GM19324 (cell line): ENCODE measurements around the gene INMT.
A peak's percentile ranks its signal among the peaks of the same experiment; 100 is the strongest.

Experiments
- ATAC-seq: cut with Tn5 transposase; IDR thresholded peaks from one replicate; pipeline ENCODE4 v1.9.1; 2021; ENCODE audit warnings: mild to moderate bottlenecking, moderate library complexity; ENCODE audit not compliant: unreplicated experiment, low FRiP score

INMT gene

DNA sequence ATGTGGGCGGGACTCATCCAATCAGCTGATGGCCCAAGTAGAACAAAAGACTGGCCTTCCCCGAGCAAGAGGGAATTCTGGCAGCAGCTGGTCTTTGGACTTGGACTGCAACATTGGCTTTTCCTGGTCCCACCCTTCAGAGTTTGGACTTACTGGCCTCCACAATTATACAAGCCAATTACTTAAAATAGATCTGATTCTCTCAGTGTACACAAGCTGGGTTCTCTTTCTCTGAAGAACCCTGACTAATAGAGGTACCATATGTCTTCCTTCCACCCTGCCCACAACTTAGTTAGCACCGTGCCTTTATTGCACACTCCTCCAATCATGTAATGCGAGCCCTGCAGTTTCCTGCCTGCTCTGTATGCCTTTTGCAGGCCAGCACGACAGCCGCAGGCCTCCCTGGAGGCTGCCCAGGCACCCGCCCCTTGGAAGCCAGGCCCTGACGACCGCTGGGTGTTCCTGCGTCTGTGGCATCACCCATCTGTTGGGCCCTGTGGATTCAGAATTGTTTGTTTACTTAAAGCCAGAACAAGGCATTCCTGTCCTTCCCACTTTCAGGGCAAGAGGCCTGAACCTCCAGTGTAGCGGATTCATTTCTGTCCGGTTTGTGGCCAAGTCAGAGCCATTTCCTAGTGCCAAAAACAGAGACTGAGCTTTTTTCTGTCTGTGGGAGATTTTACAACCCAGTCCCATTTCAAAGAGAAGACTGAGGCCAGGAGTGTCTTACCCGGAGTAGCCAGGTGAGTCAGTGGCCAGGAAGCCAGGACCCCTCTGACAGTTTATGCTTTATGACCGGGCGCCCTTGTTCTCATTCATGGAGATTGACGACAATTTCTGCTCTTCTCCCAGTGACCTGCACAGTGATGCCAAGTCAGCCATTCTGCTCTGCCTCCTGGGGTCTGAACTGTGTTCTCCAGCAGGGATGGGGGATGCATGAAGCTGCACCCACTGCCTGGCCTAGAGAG is 968 bp upstream of the INMT start:
- ATAC-seq: no peak

DNA sequence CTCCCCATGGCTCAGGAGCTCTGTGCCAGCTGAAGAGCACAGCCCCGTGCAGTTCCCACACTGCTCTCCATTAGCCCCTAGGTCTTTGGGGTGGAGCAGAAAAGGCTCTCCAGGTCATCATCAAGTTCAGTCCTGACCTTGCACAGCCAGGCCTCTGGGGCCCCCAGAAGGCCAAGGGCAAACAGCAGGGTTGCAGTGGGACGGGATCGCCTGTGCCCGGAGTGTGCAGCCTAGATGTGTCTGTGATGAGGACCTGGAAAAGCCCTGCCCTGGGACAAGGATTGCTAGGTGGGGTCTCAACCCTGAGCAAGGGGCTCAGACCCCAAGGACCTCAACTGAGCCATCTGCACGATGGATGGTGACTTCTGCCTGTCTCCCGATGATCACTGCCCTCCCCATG is 549 bp downstream of the INMT start:
- no peak for ATAC-seq

DNA sequence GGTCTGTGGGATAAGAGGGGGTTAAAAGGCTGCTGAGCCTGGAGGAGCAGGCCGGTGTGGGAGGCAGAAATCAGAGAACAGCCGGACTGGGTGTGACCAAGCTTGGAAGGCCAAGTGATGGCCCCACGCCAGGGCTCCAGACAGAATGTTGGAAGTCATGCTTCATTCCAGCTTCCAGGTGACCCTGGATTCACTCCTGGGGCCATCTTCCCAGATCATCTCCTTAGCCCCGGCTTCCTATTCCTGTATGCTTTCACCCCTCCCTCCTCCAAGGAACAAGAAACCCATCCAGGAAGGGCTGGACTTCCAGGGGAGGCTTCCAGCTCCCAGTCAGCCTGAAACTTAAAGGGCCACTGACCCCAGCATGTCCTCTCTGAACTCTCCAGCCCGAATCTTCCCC is 1.0 kb downstream of the INMT start:
- ATAC-seq: no peak

DNA sequence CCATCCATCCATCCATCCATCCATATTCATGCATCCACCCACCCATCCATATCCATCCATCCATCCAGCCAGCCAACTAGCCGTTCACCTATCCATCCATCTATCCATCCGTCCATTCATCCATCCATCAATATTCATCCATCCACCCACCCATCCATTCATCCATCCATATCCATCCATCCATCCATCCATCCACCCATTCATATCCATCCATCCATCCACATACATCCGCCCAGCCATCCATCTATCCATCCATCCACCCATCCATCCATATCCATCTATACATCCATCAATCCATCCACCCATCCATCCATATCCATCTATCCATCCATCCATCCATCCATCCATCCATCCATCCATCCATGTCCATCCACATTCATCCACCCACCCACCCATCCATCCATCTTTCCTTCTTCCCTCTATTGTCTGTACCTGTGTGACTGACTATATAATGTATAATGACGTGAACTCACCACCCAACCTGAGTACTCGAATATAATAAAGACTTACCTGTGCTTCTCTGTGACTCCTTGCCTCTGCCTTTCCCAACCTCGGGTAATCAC is 2.5 kb downstream of the INMT start:
- no peak for ATAC-seq

DNA sequence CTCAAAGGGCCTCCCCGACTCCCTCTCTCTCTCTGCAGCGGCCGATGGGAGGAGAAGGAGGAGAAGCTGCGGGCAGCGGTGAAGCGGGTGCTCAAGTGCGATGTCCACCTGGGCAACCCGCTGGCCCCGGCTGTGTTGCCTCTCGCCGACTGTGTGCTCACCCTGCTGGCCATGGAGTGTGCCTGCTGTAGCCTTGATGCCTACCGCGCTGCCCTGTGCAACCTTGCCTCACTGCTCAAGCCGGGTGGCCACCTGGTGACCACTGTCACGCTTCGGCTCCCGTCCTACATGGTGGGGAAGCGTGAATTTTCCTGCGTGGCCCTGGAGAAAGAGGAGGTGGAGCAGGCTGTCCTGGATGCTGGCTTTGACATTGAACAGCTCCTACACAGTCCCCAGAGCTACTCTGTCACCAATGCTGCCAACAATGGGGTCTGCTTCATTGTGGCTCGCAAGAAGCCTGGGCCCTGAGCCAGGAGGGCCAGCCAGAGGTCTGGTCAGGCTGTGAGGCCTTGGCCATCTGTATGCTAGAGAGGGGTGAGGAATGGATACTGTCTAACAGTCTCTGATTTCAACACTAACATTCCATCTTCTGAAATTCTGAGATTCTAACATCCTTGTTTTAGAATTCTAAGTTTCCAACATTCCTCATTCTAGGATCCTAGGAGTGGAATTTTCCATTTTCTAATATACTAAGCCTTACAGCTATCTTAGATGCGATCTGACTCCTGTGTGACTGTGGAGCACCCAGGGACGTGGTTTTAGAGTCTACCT is 3.6 kb downstream of the INMT start:
- no peak for ATAC-seq

DNA sequence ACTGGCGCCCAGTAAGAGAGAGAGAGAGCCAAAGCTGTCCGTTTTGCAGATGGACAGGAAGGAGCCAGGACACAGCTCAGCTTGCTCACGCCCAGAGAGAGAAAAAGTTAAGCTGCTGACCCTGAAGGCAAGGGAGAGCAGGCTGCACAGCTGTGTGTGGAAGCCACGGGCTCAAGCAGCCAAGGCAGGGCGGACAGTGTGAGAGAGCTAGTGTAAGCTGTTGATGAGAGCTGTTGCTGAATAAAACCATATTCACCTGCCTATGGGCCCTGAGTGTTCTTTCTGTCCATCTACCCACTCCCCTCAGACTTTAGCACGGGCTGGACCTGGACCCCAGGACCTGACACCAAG is 5.4 kb downstream of the INMT start:
- ATAC-seq: no peak

DNA sequence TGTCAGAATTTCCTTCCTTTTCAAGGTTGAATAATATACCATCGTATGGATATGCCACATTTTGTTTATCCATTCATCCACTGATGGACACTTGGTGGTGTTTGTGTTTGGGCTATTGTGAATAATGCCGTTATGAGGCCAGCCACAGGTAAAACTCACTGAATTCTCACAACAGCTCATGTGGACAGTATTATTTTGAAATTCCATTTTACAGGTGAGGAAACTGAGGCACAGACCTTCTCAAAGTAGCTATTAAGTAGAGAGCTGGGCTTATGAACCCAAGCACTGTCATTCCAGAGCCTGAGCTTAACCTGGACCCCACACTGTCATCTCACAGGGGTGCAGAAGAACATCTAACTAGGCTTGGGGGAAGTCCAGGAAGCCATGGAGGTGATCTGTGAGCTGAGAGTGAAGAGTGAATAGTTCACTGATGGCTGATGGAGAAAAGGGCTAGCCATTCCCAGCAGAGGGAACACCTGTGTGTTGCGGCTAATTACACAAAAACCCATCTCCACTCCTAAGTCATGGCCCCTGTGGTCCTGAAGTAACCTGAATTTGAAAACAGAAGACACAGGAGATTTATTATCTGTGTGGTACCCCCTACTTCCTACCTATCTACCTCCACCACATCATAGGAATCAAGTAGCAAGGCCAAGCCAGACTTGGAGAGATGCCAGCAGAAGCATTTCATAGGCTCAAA is 8.7 kb downstream of the INMT start:
- ATAC-seq: no peak

DNA sequence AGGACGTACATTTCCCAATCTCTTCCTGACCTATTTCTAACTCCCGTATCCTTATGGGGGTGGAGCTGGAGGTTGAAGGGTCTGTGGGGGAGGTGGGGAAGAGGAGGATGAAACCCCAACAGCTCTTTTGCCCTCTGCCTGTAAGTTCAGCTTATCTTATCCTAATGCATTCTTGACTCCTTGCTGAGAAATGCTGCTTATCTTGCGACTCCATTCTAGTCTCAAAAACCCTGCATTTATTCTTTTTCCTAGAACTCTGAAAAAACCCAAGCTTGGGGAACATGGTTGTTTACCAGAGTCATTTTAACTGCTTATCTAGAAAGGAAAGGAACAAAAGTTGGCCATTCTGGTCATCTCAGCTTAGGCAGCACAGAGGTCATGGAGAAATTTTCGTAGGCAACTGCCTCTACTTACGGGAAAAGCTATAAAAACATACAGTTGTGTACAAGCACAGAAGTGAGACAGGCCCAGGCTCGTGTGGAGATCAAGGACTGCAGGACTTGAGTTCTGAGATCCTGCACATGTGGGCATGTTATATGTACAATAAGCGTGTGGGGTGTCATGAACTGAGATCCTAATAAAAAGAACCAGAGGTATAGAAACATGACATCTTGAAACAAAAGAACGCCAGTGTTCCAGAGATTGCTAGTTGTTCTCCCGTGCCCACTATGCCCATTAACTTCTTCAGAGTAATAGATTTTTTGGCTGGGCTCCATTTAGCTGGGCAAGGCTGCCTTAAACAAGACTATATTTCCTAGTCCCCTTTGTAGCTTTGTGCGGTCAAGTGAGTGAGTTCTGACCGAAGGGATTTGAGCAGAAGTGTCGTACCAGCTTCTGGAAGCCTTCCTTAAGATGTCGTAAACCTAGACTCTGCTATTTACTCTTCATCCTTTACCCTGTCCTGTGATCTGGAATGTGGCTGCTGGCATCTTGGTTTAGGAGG is 9.6 kb downstream of the INMT start:
- ATAC-seq: no peak

DNA sequence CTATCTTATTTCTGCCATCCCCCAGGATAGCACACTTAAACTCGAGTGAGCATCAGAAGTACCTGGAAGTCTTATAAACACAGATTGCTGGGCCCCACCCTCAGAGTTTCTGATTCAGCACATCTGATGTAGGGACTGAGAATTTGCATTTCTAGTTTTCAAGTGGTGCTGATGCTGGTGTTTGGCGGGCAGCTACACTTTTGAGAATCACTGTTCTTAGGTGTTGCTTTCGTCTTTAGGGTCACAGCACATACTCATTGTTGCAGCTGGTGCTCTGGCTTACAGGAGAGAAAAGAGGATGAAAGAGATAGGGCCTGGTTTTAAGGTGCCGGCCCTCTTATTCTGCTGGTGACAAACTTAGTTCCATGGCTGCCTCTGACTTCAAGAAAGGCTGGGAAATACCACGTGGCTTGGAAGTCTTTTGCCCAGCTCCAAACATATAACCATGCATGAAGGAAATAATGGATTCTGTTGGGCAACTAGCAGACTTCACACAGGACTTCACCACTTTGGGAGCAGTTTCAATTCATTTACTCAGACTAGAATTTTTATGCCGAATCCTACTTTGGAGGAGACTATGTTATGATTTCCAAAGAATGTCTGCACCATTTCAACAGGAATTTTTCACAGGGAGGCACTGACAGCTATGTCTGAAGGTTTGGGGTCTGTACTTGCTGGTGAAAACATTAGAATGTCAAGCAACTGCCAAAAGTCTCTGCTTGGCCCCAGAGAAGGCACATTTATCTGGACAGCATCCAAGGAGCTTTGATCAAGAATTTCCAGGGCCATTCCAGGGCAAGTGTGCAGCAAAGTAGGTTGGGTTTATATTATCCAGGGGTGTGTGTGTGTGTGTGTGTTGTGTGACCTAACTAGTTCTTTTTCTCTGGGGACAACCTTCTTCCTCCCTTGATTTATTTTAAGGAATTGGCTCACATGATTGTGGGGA is 12.4 kb downstream of the INMT start:
- ATAC-seq: no peak

DNA sequence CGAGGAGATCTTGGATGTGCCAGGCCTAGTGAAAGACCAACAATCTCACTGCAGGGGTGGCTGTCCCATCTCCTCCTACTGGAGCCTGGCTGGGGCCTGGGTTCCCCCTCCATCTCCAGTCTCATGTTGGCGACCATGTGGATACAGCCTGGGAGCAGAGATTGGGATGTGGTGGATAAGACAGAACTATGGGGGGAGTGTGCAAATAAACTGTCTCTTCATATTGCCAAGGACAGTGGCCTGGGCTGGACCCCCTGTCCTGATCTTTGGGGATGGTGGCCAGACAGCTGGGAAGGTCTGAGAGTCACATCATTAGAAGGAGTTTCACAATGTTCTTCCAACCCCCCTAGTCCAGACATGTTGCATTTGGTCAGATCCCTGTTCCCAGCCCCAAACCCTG is 13.5 kb downstream of the INMT start:
- no peak for ATAC-seq

DNA sequence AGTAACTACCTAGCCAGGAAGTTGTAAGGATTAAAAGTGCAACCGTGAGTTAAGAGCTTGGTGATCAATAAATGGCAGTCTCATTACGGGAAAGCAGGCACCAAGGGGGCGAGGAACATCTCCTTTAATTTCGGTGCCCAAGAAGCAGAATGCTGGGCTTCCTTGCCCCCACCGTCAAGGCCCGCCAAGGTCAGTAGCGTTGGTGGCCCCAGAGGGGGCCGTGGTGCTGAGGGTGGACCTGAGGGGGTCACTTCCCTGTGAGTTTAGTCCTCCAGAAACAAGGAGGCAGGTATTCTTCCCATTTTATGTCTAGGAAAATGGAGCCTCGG is 18.9 kb downstream of the INMT start:
- no peak for ATAC-seq

DNA sequence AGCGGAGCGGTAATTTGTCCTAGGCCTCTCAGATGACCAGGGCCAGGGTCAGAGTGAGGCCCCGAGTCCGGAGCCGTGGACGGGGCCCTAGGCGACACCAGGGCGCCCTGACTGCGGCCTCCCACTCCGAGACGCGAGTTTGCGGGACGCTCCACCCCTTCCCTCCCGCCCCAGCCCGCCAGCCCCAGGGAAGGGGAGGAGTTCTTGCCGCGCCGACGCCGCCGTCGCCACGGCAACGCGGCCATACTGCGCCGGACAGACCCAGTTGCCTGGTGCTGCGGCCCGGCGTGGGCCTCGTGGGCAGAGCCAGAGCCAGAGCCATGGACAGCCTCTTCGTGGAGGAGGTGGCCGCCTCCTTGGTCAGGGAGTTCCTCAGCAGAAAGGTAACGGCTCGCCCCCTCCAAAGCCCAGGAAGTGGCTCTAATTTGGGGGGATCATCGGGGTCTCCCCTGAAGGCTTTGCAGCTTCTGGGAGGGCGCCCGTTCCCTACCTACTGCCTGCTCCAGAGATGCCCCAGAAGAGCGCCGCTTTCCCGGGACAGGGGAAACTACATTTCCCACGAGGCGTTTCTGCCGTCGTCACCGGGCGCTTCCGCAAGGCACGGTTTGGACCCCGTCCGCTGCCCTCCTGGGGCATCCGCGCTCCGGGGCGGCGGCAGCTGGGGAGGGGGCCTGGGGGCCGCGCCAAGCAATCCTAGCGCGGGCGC is 19.4 kb downstream of the INMT start, which contains the start of gene MINDY4:
TSS of gene MINDY4 (plus strand) at position 244 of the 706 bp plus-strand sequence. CDS start at position 321, 77 bp downstream.
- ATAC-seq: peak; percentile 77

DNA sequence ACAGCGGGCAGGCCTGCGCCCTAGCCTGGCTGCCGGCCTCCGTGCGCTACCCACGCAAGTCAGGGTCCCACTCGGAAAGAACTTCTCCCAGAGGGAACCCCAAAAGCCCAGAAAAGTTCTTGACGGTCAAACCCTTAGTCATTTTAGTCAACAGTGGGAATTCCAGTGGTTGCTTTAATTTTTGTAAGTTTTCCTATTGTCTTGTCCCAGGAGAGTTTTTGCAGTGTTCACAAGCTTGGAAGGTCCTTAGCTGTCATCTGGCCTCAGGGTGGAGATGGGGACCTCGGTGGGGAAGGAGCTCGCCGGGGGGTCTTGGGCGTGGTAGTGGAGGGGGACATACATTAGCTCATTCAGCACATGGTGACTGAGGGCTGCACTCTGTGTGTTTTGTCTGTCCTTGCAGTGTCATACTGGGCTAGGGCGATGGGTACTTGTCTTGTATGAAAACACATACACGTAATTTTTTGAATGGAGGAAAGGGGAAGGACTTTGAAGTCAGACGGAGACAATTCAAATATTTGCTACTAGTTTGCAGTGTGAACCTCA is 20.0 kb downstream of the INMT start:
- no peak for ATAC-seq

DNA sequence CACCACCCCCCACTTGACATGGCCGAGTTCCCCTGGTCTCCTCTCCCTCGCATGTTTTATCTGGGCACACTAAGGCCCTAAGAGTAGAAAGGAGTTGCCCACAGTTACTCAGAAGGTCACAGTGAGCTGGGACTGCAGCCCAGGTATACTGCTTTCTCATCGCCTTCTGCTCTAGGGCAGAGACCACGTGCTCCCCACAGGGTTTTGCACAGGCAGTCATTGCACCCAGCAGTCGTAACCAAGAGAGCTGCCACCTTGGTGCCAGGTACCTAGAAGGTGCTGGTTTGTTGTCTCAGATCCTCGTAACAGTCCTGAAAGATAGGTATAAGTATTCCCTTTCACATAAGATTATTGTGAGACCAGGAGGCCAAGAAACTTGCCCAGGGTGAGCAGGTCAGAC is 21.0 kb downstream of the INMT start:
- ATAC-seq: no peak

DNA sequence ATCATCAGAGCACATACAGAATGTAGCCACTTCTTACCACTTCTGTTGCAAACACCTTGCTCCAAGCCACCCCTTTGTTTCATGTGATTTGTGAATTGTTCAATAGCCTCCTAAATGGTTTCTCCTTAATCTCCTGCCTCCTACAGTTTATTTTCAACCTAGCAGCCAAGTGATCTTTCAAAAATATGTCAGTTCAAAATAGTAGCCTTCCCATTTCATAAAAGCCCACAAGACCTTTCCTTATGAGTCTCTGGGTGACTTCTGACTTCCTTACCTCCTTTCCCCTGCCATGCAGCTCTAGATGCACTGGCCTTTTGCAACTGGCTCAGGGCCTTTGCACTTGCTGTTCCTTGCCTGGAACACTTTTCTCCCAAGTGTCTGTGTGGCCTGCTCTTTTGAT is 24.1 kb downstream of the INMT start:
- ATAC-seq: no peak

DNA sequence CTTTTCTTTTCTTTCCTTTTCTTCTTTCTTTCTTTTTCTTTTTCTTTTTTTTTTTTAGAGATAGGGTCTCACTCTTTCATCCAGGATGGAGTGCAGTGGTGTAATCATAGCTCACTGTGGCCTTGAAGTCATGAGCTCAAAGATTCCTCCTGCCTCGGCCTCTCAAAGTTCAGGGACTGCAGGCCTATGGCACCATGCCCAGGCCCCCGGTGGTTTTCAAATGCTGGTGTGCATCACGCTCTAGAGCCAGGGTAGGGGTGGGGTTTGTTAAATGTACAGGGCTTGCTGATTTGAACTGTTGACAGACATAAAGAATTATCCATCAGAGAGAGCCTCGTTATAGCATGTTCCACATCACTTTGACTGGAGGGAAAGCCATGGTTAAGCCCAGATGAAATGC is 25.0 kb downstream of the INMT start:
- no peak for ATAC-seq

DNA sequence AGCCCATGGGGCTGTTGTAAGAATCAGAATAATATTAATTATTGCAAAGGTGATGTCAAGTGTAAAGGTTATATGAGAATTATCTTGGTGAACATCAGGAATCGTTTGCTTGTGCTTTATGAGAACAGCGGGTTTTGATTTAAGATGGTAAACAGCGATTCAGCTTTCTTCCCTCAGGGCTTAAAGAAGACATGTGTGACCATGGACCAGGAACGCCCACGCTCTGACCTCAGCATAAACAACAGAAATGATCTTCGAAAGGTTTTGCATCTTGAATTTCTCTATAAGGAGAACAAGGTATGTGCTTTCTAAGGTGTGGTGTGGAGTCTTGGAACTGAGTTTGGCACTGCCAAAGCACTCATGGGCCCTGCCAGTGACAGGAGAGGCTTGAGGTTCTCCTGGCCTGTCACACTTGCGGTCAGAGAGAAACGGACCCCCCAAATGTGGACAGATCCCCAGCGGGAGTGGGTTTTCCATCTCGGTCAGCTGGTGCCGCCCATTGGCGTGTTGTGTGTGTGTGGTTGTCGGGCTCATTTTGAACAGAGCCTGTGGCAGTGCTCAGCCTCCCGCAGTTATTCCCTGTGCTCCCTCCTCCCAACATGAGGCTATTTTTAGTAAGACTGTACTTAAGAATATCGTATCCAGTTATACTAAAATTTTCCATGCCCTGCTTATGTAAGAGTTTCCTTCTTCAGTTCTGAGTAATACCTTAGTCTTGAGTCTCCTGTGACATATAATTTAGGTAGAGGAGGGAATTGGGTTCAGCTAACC is 26.5 kb downstream of the INMT start:
- ATAC-seq: no peak
